SK-N-SH treated with all-trans-retinoic acid at 6 μM for 48 hours (cell line): ENCODE data around the gene PMFBP1.
"Not testable (repeated sequence)": the region's sequence is repeated elsewhere in the genome, so short reads cannot be mapped to it uniquely, and the experiment has no call there.

Experiments used
- ARNTL ChIP-seq: fragments of 450-650 bp; formaldehyde crosslinking; IDR thresholded peaks from 2 replicates; pipeline ENCODE4 v1.5.0; 2020; ENCODE audit warnings: low read depth, mild to moderate bottlenecking, moderate library complexity, borderline replicate concordance
- CSDC2 ChIP-seq: fragments of 250-450 bp; sonication (Bioruptor Pico); IDR thresholded peaks from 2 replicates; pipeline ENCODE4 v1.5.0; 2020; ENCODE audit warnings: mild to moderate bottlenecking, moderate library complexity
- GLIS3 ChIP-seq: fragments of 250-450 bp; sonication (Bioruptor Pico); IDR thresholded peaks from 2 replicates; pipeline ENCODE4 v1.5.0; 2020; ENCODE audit warnings: mild to moderate bottlenecking, moderate library complexity
- ISL1 ChIP-seq: fragments of 250-450 bp; sonication (Bioruptor Pico); IDR thresholded peaks from 2 replicates; pipeline ENCODE4 v2.1.2; 2022; ENCODE audit warnings: mild to moderate bottlenecking, moderate library complexity
- PATZ1 ChIP-seq: fragments of 250-450 bp; sonication (Bioruptor Pico); IDR thresholded peaks from 2 replicates; pipeline ENCODE4 v1.8.0; 2020; ENCODE audit warnings: mild to moderate bottlenecking, moderate library complexity, borderline replicate concordance
- RARB ChIP-seq: fragments of 250-450 bp; sonication (Bioruptor Pico); IDR thresholded peaks from 2 replicates; pipeline ENCODE4 v1.8.0; 2021; ENCODE audit warnings: mild to moderate bottlenecking, moderate library complexity
- SNAI2 ChIP-seq: fragments of 250-450 bp; sonication (Bioruptor Pico); IDR thresholded peaks from 2 replicates; pipeline ENCODE4 v1.5.0; 2020; ENCODE audit warnings: mild to moderate bottlenecking, moderate library complexity
- TCF4 ChIP-seq: fragments of 250-450 bp; sonication (Bioruptor Pico); IDR thresholded peaks from 2 replicates; pipeline ENCODE4 v1.8.0; 2021; ENCODE audit warnings: mild to moderate bottlenecking, moderate library complexity, borderline replicate concordance
- TOX ChIP-seq: fragments of 250-450 bp; sonication (Bioruptor Pico); IDR thresholded peaks from 2 replicates; pipeline ENCODE4 v1.8.0; 2021; ENCODE audit warnings: mild to moderate bottlenecking, moderate library complexity, borderline replicate concordance
- ZFP3 ChIP-seq: fragments of 250-450 bp; sonication (Bioruptor Pico); IDR thresholded peaks from 2 replicates; pipeline ENCODE4 v1.5.0; 2020; ENCODE audit warnings: mild to moderate bottlenecking, moderate library complexity
- TF ChIP-seq, protein P1 (sequence below): fragments of 250-450 bp; sonication (Bioruptor Pico); IDR thresholded peaks from 2 replicates; pipeline ENCODE4 v1.5.1; 2020; ENCODE audit warnings: low read depth, mild to moderate bottlenecking, moderate library complexity

DNA sequence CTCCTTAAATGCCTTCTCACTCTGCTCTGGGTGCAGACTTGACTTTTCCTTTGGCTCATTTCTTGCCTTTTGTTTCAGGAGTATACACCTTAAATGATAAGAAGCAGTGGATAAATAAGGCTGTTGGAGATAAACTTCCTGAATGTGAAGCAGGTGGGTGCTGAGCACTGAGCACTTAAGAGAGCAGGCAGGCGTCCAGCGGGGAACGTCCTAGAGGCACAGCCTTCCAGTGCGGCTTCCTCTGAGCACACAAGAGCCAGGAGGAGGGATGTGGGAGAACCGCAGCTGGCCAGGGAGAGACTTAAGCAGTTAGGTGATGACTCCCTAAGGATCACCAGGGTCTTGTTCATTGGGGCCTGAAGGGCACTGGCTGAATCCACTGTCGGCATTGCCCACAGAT lies 96.9 kb downstream of the PMFBP1 start:
- TF ChIP-seq ZFP3 (CRISPR knock-in tag); TCF4 (CRISPR knock-in tag); PATZ1 (CRISPR knock-in tag); ISL1 (CRISPR knock-in tag); SNAI2 (CRISPR knock-in tag); TOX; CSDC2 (CRISPR knock-in tag); RARB; GLIS3 (CRISPR knock-in tag); ARNTL (CRISPR knock-in tag): not testable (repeated sequence)
- TF ChIP-seq, protein P1, sequence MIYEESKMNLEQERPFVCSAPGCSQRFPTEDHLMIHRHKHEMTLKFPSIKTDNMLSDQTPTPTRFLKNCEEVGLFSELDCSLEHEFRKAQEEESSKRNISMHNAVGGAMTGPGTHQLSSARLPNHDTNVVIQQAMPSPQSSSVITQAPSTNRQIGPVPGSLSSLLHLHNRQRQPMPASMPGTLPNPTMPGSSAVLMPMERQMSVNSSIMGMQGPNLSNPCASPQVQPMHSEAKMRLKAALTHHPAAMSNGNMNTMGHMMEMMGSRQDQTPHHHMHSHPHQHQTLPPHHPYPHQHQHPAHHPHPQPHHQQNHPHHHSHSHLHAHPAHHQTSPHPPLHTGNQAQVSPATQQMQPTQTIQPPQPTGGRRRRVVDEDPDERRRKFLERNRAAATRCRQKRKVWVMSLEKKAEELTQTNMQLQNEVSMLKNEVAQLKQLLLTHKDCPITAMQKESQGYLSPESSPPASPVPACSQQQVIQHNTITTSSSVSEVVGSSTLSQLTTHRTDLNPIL (CRISPR knock-in tag), result not testable (repeated sequence)
